ENCODE measurements around the gene CXCL8.
A peak's percentile ranks its signal among the peaks of the same experiment; 100 is the strongest.
"Not testable (repeated sequence)": the region's sequence is repeated elsewhere in the genome, so short reads cannot be mapped to it uniquely, and the experiment has no call there.

The CXCL8 gene

DNA sequence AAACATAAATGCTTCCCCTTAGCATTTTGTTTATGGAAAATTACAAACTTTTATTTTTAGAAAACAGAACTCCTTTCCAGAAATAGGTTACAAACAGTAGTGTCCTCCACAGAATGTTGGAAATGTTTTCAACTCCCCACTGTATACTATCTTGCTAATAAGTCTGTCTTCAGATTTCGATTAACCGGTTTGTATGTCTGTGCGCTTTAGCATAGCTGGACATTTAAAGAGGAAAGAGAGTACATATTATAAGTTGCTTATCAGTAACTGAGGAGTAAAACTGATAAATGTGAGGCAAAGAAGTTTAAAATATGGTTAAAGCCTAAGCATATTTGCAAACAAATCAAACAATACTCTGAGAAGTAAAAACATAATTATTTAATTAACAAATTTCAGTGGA lies 3.4 kb downstream of the CXCL8 start:
- no peak for DNase-seq (ENCODE audit: low spot score)

DNA sequence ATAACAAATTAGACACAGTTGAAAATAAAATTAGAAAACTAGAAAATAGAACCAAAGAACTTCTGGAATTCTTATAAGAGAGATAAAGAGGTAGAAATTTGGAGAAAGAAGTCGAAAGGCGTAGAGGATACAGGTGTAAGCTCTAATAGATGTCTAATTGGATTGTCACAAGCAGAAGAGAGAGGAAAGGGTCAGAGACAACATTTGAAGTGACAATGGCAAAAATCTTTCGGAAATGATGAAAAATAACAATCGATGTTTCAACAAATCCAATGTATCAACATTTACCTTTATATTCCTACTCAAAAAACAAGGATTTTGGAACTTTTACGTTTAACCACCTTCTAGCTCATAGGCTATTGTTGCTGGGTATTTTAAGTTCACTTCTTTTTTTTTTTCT lies 3.8 kb downstream of the CXCL8 start:
- DNase-seq (ENCODE audit: low spot score): no peak

DNA sequence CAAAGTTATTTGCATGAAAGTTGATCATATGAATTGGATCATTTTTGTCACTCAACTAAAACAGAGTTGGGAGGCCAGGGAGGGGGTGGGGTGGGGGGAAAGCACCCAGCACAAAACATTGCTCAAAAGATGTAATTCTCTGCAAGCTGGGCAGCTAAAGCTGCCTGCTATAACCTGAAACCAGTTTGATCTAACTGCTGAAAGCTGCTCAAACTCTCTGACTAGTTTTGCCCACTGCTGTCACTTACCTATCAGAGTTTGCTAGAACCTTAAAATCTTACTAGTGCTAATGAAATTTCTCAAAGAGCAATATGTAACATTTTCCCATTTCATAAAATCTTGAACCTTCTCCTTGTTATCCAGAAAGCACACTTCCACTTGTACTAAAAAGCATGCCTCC lies 10.4 kb downstream of the CXCL8 start:
- no peak for DNase-seq (ENCODE audit: low spot score)

DNA sequence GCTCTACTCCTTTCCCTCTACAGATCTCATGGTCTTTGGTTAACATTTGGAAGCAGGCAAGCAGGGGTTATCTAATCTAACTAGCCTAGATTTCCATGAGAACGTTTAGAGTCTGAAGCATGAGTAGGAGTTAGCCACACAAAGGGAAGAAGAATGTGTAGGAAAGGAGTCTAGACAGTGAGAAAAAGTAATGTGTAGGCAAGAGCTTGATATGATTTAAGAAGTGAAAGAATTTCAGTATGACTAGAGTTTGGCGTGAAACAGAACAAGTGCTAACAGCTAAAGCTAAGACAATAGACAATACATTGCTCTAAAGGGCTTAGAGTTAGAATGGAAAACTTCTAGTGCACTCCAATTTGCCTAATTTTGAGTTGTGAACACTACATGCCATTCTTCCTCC lies 10.8 kb downstream of the CXCL8 start:
- no peak for DNase-seq (ENCODE audit: low spot score)

DNA sequence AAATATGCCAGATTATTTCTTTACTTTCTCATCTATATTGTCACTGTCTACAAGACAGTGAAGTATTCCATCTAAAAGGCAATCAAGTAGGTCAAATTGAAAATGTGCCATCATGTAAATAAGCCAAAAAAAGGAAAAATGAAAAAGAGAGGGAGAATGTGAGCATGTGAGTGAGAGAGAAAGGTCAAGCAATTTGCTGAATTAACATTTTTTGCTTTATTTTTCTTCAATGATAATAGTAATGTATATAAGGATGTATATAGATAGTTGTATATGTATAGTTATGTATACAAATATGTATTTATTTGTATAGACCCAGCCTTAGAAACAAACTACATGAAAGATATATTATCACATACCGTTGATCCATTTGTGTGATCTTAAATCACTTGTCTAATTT lies 11.5 kb downstream of the CXCL8 start:
- no peak for DNase-seq (ENCODE audit: low spot score)

DNA sequence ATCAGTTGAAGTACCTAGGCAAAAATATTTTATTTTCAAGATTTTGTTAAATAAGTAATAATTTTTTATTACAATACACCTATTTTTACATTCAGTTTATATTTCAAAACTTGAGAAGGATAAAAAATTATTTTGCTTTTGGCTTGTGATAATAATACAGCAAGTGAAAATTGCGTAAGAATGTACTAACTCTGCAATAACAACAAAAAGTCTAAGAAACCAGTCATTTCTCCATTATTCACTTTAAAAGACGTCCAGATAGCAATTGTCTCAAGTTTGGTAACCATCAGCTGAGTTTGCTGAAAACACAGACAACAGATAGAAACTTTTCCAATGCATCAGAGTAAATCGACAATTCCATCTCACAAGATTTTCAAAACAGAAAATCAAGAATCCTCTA lies 12.1 kb downstream of the CXCL8 start:
- no peak for DNase-seq (ENCODE audit: low spot score)

DNA sequence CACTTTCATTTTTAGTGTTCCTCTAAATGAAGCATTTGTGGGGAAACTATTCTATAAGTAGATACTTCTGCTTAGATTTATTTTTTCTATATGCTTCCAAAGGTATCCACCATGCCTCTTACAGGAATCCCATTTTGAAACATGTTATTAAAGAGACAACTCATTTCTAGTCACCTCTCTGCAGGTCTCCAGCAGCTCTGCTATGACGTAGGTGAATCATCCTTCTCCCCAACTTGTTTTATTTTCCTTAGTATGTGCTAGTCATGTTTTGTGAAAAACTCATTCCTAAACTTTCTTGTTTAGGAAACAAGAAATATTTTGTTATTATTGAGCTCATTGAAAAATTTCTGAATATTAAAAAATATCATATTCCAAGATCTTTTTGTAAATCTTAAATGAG lies 12.8 kb downstream of the CXCL8 start:
- DNase-seq (ENCODE audit: low spot score): no peak

DNA sequence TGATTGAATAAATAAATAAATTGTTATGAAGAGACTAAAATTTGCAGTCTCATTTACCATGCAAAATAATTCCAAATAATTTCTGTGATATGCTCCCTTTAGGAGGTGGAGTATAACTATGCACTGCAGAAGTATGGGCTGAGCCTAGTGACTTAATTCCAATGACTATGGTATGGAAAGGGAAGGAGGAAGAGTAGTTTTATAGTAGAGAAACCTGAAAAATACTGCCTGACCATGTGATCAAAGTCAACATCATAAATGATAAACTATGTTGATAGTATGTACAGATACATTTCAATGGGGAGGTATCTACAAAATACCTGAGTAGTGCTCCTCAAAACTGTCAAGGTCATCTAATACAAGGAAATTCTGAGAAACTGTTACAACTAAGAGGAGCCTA lies 14.6 kb downstream of the CXCL8 start:
- no peak for DNase-seq (ENCODE audit: low spot score)

DNA sequence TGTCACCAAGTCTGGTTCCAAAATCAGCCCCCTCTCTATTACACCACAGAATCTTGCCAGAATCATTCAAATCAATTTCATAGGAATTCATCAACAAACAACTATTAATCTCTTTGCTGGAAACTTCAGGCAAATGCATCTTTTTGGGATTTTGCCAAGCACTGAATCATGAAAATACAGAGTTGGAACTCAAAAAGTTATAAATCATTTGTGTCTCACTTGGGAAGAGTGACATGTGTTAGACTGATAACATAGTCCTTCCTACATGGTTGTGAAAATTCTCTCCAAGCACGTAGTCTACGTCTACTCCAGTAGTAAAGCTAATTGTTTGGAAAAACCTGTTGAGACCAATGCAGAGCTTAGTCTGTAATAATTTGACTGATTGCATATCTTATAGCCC lies 19.0 kb downstream of the CXCL8 start:
- DNase-seq (ENCODE audit: low spot score): no peak

DNA sequence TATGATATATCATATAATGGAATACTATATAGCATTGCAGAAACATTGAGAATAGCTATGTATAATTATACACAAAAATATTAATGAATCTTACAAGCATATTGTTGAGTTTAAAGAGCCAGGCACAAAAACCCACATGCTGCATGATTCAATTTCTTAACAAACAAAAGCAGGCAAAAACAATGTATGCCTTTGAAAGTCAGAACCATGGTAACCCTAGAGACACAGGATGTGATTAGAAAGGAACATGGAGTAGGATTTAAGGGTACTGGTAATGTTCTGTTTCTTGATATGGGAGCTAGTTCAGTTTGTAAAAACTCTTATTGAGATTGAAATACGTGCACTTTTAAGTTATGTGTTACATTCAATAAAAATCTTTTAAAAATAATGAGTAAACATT lies 21.5 kb downstream of the CXCL8 start:
- DNase-seq (ENCODE audit: low spot score): no peak

DNA sequence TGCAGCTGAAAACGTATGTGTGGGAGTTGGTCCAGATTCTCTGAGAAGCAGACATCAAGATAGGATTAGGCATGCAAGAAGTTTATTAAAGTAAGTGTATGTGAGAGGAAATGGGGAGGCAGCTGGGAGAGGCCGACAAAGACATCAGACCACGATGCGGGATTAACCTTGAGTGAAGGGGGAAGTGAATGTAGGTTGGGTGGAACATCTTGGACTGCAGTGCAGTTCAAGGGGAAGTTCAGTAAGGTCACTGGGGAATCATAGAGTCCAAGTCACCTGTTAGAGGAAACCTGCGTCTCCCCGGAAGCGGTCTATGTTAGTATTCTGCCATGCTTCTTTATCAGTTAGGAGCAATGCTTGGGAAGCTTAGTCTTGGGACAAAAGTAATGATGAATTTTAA lies 22.0 kb downstream of the CXCL8 start:
- no peak for DNase-seq (ENCODE audit: low spot score)

DNA sequence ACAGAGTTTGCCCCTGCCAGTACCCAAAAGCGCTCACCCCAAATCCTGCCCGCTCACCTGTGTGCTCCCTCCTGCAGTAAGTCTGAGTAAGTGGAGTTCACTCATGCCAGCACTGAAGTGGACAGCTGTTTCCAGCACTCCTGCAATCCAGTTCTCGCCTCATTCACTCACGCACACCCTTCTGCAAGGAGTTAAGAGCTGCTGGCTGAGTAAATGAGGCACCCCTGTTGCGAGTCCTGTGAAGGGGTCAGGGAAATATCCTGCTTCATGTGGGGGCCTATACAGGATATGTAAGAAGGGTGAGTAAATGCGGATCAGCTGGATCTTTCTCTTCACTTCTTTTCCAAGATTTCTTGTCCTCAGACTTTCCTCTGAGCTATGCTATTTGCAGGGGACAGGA lies 23.5 kb downstream of the CXCL8 start:
- DNase-seq (ENCODE audit: low spot score): no peak

DNA sequence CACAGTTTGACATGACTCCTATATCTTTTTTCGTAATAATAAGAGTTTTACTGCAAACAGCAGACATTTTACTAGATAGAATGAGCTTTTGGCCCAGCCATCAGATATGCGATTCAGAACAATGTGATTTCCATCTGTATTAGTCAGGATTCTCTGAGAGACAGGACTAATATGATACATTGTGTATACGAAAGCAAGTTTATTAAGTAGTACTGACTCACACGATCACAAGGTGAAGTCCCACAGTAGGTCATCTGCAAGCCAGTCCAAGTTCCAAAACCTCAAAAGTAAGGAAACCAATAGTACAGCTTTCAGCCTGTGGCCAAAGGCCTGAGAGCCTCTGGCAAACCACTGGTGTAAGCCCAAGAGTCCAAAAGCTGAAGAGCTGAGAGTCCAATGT lies 24.1 kb downstream of the CXCL8 start:
- no peak for DNase-seq (ENCODE audit: low spot score)

DNA sequence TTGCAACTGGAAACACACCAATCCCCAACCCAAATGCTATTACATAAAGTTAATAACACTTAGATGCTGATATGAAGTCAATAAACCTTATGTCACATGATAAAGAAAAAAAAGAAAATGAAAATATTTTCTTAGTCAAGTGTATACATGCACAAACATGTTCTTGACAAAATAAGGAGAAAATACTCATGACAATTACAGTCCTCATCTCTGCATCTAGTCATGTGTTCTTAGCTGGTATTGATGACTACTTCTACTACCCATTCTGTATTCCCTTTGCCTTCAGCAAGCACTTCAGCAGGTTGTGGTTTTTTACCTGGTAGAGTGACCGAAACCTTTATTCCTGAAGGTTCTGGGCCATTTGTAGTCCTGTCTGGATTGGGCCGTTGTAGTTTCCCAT lies 24.9 kb downstream of the CXCL8 start:
- no peak for DNase-seq (ENCODE audit: low spot score)

DNA sequence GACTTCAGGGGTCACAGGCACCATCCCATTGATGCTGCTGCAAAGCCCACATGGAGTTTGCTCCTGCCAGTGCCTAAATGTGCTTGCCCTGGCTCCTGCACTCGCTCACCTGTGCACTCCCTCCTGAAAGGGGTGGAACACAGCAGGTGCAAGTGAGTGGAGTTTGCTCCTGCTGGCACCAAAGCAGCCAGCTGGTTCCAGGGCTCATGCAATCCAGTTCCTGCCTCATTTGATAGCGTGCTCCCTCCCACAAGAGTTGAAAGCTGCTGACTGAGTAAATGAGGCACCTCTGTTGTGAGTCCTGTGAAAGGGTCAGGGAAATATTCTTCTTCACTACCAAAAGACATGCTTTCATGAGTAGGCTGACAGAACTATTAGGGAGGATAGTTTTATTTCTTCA lies 30.5 kb downstream of the CXCL8 start:
- no peak for DNase-seq (ENCODE audit: low spot score)

DNA sequence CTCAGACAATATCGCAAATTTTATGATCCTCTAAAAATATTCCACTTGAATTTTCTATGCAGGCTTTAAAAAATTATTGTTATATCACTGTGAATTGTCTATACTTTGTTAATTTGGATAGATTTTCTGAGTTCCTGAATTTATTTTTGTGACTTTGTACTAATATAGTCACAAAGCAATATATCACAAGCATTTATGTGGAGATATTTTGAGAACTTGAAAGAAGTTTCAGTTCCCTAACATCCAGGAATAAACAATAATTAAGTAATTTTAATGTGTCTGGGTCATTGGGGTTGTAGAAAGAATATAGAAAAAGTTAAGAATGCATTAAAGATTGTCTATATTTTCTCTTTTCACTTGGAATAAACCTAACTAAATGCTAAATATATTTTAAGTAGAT lies 32.0 kb downstream of the CXCL8 start:
- DNase-seq (ENCODE audit: low spot score): peak; percentile 19

DNA sequence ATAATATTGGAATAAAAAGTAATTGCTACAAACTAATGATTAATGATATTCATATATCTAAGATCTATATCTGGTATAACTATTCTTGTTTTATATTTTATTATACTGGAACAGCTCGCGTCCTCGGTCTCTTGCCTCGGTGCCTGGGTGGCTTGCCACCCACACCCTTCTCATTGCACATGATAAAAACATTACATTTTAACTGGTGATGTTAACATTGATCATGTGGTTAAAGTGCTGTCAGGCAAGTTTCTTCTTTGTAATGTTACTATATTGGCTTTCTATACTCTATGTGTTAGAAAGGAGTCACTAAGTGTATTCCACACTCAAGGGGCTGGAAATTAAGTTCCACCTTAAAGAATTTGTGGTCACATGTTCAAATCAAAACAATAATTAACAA lies 34.0 kb downstream of the CXCL8 start:
- not testable (repeated sequence) for DNase-seq (ENCODE audit: low spot score)

DNA sequence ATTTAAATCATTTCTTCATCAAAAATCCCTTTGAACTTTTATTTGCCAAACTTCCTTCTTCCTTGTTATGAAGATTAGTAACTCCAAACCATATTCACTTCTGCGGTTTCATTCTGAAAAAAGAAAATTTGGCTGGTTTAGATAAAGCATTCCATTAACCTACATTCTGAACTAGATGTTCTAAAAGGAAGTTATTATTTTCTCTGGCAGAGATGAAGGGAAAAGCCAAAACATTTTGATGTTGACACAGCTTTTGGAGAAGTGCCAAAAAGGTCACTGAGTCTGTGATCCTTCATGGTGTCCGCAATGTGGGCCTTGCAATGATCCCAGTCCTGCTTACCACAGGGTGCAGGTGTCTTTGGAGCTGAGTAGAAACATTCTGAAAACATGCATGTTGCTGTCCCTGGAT lies 36.0 kb downstream of the CXCL8 start:
- no peak for DNase-seq (ENCODE audit: low spot score)

DNA sequence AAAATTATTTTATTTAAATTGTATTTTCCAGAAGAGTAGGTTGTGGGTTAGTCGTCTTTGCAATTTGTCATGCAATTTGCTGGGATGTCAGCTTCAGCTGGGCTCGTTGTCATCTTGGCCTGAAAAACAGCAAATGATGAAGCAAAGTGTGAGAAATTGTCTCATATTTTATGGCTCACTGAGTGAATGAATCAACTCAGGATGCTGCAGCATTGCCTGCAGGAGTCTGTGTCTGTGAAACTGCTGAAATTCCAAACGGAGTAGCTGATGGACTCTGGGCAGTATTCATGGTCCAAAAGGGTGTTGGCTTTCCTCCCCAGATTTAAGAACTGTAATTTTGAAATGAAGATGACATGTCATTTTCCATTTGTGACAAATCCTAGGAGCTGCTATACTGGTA lies 37.2 kb downstream of the CXCL8 start:
- DNase-seq (ENCODE audit: low spot score): no peak

DNA sequence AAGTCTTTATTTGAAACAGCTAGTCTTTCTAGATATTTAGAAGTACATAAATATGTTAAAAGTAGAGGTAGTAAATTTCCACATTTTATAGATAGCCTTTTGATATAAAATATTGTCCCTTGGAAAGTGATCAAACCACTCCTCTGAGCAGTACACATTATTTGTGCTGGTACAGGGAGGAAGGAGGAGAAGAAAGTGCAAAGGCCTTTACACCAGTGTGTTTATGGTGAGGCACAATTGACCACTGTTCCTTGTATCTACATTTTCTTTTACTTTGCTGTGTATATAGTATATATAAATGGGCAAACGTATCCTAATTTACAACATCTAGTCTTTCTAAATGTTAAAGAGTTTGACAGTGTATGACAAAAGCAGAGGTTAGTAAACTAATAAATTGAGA lies 39.9 kb downstream of the CXCL8 start:
- DNase-seq (ENCODE audit: low spot score): no peak

DNA sequence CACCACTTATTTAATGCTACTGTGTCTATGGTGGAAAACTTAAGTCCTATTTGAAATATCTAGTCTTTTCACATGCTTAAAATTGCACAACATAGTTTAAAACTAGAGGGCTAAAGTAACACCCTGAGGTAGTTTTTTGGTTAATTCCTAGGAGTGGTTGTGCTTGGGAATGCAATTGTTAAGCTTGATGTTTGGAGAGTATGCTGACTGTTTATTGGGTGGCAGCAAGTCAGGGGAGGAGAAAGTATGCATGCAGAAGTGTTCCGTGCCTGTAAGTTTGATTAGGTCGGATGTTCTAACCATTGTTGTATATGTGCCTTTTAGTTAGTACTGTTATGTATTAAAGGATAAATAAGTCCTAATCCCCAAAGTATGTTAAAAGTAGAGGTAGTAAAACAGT lies 40.5 kb downstream of the CXCL8 start:
- no peak for DNase-seq (ENCODE audit: low spot score)

DNA sequence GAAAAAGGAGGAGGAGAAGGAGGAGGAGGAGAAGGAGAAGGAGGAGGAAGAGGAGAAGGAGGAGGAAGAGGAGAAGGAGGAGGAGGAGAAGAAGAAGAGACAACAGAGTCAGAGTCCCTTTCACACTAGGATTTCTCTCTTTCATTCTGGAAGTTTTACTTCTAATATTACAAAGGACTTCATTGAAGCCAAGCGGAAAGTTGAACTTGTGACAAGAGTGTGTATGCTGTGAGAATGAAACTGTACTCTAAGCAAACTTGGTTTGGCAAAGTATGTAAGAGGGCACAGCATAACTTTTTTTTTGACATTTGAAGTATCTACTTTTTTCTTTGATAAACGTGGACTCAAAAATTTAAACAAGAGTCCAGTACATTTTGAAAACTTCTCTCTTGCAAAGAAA lies 48.0 kb downstream of the CXCL8 start:
- no peak for DNase-seq (ENCODE audit: low spot score)

Data from NAMALWA (cell line).